ENCODE data around the gene RAB3C. TPM values are rescaled to one million over a fixed set of nuclear protein-coding genes. Genes with fewer than 3 reads are reported as not detected.

RAB3C gene
- total and polyA plus RNA-seq, 2 donors (not counting 1 experiment from before 2014, with no cell fraction given) = not detected

DNA sequence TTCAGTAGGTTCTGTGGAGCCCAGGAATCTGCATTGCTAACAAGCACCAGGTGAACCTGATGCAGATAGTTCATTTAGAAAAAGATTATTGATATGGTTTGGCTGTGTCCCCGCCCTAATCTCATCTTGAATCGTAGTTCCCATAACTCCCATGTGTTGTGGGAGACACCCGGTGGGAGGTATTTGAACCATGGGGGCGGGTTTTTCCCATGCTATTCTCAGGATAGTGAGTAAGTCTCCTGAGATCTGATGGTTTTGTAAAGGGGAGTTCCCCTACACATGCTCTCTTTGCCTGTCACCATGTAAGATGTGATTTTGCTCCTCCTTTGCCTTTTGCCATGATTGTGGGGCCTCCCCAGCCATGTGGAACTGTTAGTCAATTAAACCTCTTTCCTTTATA, 212.0 kb downstream of the RAB3C start:
- Histone ChIP-seq H3K9ac (ENCODE audit: insufficient read depth, low read length) (no peak overlapping the region), H3K9me3 (ENCODE audit: control insufficient read depth, insufficient read depth, low read depth, low read length) (no peaks in the 10 kb centered on the region), H3K4me2 (ENCODE audit: extremely low read depth, insufficient read depth, low read length) (no peak overlapping the region), H2AFZ (ENCODE audit: low read length) (no peak overlapping the region), H3K36me3 (ENCODE audit: control insufficient read depth, insufficient read depth, low read length) (no peaks in the 10 kb centered on the region), H3K27me3 (ENCODE audit: control insufficient read depth, insufficient read depth, low read length) (no peaks in the 10 kb centered on the region), H3K4me3 (replicated peaks in 1 of 4; ENCODE audit: control extremely low read depth in 1 of 4, insufficient read depth in 1 of 4, low read depth in 3 of 4, low read length in 4 of 4) (no peak overlapping the region), H3K27ac (ENCODE audit: insufficient read depth, low read length) (no peak overlapping the region), H3K4me1 (ENCODE audit: control insufficient read depth, extremely low read depth, insufficient read depth, low read length) (no peaks in the 10 kb centered on the region), H3K79me2 (ENCODE audit: control insufficient read depth, insufficient read depth, low read length) (no peaks in the 10 kb centered on the region), H4K20me1 (ENCODE audit: control insufficient read depth, extremely low read depth, insufficient read depth, low read length) (no peaks in the 10 kb centered on the region)
- no peak for DNase-seq (ENCODE audit: low read depth in 2 of 2)
- no peak for TF ChIP-seq EZH2 (IDR thresholded peaks at IDR 0.05; ENCODE audit: low read length, missing control alignments)
- TF ChIP-seq, protein P1, sequence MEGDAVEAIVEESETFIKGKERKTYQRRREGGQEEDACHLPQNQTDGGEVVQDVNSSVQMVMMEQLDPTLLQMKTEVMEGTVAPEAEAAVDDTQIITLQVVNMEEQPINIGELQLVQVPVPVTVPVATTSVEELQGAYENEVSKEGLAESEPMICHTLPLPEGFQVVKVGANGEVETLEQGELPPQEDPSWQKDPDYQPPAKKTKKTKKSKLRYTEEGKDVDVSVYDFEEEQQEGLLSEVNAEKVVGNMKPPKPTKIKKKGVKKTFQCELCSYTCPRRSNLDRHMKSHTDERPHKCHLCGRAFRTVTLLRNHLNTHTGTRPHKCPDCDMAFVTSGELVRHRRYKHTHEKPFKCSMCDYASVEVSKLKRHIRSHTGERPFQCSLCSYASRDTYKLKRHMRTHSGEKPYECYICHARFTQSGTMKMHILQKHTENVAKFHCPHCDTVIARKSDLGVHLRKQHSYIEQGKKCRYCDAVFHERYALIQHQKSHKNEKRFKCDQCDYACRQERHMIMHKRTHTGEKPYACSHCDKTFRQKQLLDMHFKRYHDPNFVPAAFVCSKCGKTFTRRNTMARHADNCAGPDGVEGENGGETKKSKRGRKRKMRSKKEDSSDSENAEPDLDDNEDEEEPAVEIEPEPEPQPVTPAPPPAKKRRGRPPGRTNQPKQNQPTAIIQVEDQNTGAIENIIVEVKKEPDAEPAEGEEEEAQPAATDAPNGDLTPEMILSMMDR (conservative IDR thresholded peaks at IDR 0.05 in 1 of 2, IDR thresholded peaks at IDR 0.05 in 1 of 2; ENCODE audit: low read depth in 1 of 2, low read length in 2 of 2) = no peak

DNA sequence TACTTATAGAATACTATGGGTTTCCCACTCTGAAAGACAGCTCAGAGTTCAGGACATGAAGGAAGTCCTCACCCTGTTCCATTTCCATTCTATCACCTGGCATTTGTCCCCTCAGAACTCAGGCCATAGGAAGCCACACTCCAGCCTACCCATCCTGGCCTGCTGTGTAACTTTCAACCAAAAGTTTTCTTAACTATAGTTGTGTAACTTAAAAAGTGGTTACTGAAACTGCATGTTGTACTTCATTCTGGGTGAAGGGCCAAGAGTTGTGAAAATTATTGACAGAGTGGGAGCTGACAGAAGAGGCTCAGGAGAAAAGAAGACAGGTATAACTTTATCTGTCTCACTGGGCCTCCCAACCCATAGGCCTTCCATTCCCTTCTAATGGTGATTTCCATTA, 212.5 kb downstream of the RAB3C start:
- no peak overlapping the region for H3K4me3 ChIP-seq (replicated peaks in 1 of 4; ENCODE audit: control extremely low read depth in 1 of 4, insufficient read depth in 1 of 4, low read depth in 3 of 4, low read length in 4 of 4)
- H2AFZ ChIP-seq (ENCODE audit: low read length) = no peak overlapping the region
- TF ChIP-seq EZH2 (IDR thresholded peaks at IDR 0.05; ENCODE audit: low read length, missing control alignments) = no peak
- TF ChIP-seq, protein P1 (conservative IDR thresholded peaks at IDR 0.05 in 1 of 2, IDR thresholded peaks at IDR 0.05 in 1 of 2; ENCODE audit: low read depth in 1 of 2, low read length in 2 of 2) = no peak
- no peaks in the 10 kb centered on the region for H3K36me3 ChIP-seq (ENCODE audit: control insufficient read depth, insufficient read depth, low read length)
- H3K9ac ChIP-seq (ENCODE audit: insufficient read depth, low read length) = no peak overlapping the region
- no peaks in the 10 kb centered on the region for H3K9me3 ChIP-seq (ENCODE audit: control insufficient read depth, insufficient read depth, low read depth, low read length)
- no peaks in the 10 kb centered on the region for H3K79me2 ChIP-seq (ENCODE audit: control insufficient read depth, insufficient read depth, low read length)
- no peaks in the 10 kb centered on the region for H4K20me1 ChIP-seq (ENCODE audit: control insufficient read depth, extremely low read depth, insufficient read depth, low read length)
- H3K27ac ChIP-seq (ENCODE audit: insufficient read depth, low read length) = no peak overlapping the region
- no peak for DNase-seq (ENCODE audit: low read depth in 2 of 2)
- H3K27me3 ChIP-seq (ENCODE audit: control insufficient read depth, insufficient read depth, low read length) = no peaks in the 10 kb centered on the region
- no peak overlapping the region for H3K4me2 ChIP-seq (ENCODE audit: extremely low read depth, insufficient read depth, low read length)
- no peaks in the 10 kb centered on the region for H3K4me1 ChIP-seq (ENCODE audit: control insufficient read depth, extremely low read depth, insufficient read depth, low read length)

DNA sequence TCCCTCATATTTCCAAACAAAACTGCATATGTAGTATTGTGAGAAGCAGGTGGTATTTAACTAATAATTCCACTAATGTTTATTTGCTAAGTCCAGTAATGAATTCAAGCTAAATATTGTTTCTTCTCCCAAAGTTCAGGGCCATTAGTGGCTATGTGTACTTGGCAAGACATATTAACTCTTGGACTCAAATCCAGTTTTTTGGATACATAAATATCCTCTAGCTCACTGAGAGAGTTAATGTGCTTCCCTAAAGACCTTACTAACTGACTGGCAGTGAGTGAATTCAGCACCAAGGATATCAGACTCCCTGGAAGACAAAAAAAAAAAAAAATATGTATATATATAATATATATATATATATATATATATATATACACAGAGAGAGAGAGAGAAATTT, 214.1 kb downstream of the RAB3C start:
- H3K4me1 ChIP-seq (ENCODE audit: control insufficient read depth, extremely low read depth, insufficient read depth, low read length) = no peaks in the 10 kb centered on the region
- H2AFZ ChIP-seq (ENCODE audit: low read length) = no peak overlapping the region
- no peaks in the 10 kb centered on the region for H3K27me3 ChIP-seq (ENCODE audit: control insufficient read depth, insufficient read depth, low read length)
- no peaks in the 10 kb centered on the region for H4K20me1 ChIP-seq (ENCODE audit: control insufficient read depth, extremely low read depth, insufficient read depth, low read length)
- TF ChIP-seq EZH2 (IDR thresholded peaks at IDR 0.05; ENCODE audit: low read length, missing control alignments) = no peak
- TF ChIP-seq, protein P1 (conservative IDR thresholded peaks at IDR 0.05 in 1 of 2, IDR thresholded peaks at IDR 0.05 in 1 of 2; ENCODE audit: low read depth in 1 of 2, low read length in 2 of 2) = no peak
- H3K9me3 ChIP-seq (ENCODE audit: control insufficient read depth, insufficient read depth, low read depth, low read length) = no peaks in the 10 kb centered on the region
- no peak overlapping the region for H3K4me2 ChIP-seq (ENCODE audit: extremely low read depth, insufficient read depth, low read length)
- H3K9ac ChIP-seq (ENCODE audit: insufficient read depth, low read length) = no peak overlapping the region
- no peaks in the 10 kb centered on the region for H3K79me2 ChIP-seq (ENCODE audit: control insufficient read depth, insufficient read depth, low read length)
- no peak overlapping the region for H3K27ac ChIP-seq (ENCODE audit: insufficient read depth, low read length)
- H3K36me3 ChIP-seq (ENCODE audit: control insufficient read depth, insufficient read depth, low read length) = no peaks in the 10 kb centered on the region
- H3K4me3 ChIP-seq (replicated peaks in 1 of 4; ENCODE audit: control extremely low read depth in 1 of 4, insufficient read depth in 1 of 4, low read depth in 3 of 4, low read length in 4 of 4) = no peak overlapping the region
- no peak for DNase-seq (ENCODE audit: low read depth in 2 of 2)
